ENCODE data around the gene AAMDC.
"Not testable (repeated sequence)": the region's sequence is repeated elsewhere in the genome, so short reads cannot be mapped to it uniquely, and the experiment has no call there.

Gene AAMDC

GRCh38 chr11:77879218-77879617 is 58.3 kb downstream of the AAMDC start:
- peak; percentile 70 for DNase-seq (ENCODE audit: low read depth)
- no peak for TF ChIP-seq CTCF (conservative IDR thresholded peaks at IDR 0.05; ENCODE audit: control insufficient read depth, insufficient read depth, low read depth, low read length)
- H3K4me3 ChIP-seq (ENCODE audit: control insufficient read depth, low read depth, low read length), result no peak overlapping the region

GRCh38 chr11:77882396-77882795 is 61.5 kb downstream of the AAMDC start:
- no peak overlapping the region for H3K4me3 ChIP-seq (ENCODE audit: control insufficient read depth, low read depth, low read length)
- DNase-seq (ENCODE audit: low read depth), result no peak
- TF ChIP-seq CTCF (conservative IDR thresholded peaks at IDR 0.05; ENCODE audit: control insufficient read depth, insufficient read depth, low read depth, low read length), result no peak

- peak; percentile 38 for DNase-seq (ENCODE audit: low read depth)
- TF ChIP-seq CTCF (conservative IDR thresholded peaks at IDR 0.05; ENCODE audit: control insufficient read depth, insufficient read depth, low read depth, low read length), result no peak
- no peak overlapping the region for H3K4me3 ChIP-seq (ENCODE audit: control insufficient read depth, low read depth, low read length)
Observed at GRCh38 chr11:77883775-77884174, 62.8 kb downstream of the AAMDC start.

- peak; percentile 60 for DNase-seq (ENCODE audit: low read depth)
- no peak overlapping the region for H3K4me3 ChIP-seq (ENCODE audit: control insufficient read depth, low read depth, low read length)
- no peak for TF ChIP-seq CTCF (conservative IDR thresholded peaks at IDR 0.05; ENCODE audit: control insufficient read depth, insufficient read depth, low read depth, low read length)
Observed at GRCh38 chr11:77884186-77884828, 63.4 kb downstream of the AAMDC start.

- DNase-seq (ENCODE audit: low read depth), result no peak
- no peak for TF ChIP-seq CTCF (conservative IDR thresholded peaks at IDR 0.05; ENCODE audit: control insufficient read depth, insufficient read depth, low read depth, low read length)
- H3K4me3 ChIP-seq (ENCODE audit: control insufficient read depth, low read depth, low read length), result no peak overlapping the region
Observed at GRCh38 chr11:77884829-77885190, 63.9 kb downstream of the AAMDC start.

- peak; percentile 5 for DNase-seq (ENCODE audit: low read depth)
- no peak overlapping the region for H3K4me3 ChIP-seq (ENCODE audit: control insufficient read depth, low read depth, low read length)
- TF ChIP-seq CTCF (conservative IDR thresholded peaks at IDR 0.05; ENCODE audit: control insufficient read depth, insufficient read depth, low read depth, low read length), result no peak
Observed at GRCh38 chr11:77886401-77886800, 65.5 kb downstream of the AAMDC start.

GRCh38 chr11:77889045-77889444 is 68.1 kb downstream of the AAMDC start:
- H3K4me3 ChIP-seq (ENCODE audit: control insufficient read depth, low read depth, low read length); DNase-seq (ENCODE audit: low read depth): not testable (repeated sequence)

DNA sequence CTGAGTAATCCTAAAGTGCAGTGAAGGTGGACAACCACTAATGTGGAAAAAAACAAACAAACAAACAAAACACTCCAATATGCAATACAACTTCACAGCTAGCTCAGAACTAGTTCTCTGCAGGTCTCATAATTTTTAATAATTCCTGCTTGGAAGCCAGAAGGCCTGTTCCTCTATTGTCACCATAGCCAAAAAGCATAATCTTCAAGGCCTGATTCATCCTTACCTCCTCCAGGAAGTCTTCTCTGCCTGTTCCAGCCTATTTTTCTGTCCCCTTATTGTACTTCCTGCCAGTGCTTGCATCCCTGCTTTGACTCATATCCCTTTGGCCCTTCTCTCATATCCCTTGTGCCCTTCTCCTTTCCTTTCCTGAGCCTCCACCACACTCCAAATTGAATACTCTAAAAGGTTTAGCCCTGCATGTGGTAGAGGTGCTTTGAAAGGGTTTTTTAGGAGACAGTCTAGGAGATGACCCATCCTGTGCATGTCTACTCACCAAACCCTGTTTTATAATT is 69.2 kb downstream of the AAMDC start:
- not testable (repeated sequence) for H3K4me3 ChIP-seq (ENCODE audit: control insufficient read depth, low read depth, low read length)
- DNase-seq (ENCODE audit: low read depth), result peak; percentile 24

GRCh38 chr11:77890619-77891056 is 69.7 kb downstream of the AAMDC start:
- H3K4me3 ChIP-seq (ENCODE audit: control insufficient read depth, low read depth, low read length), result not testable (repeated sequence)
- DNase-seq (ENCODE audit: low read depth), result peak; percentile 63

- H3K4me3 ChIP-seq (ENCODE audit: control insufficient read depth, low read depth, low read length), result not testable (repeated sequence)
- DNase-seq (ENCODE audit: low read depth), result peak; percentile 46
Observed at GRCh38 chr11:77891256-77891655, 70.3 kb downstream of the AAMDC start.

DNA sequence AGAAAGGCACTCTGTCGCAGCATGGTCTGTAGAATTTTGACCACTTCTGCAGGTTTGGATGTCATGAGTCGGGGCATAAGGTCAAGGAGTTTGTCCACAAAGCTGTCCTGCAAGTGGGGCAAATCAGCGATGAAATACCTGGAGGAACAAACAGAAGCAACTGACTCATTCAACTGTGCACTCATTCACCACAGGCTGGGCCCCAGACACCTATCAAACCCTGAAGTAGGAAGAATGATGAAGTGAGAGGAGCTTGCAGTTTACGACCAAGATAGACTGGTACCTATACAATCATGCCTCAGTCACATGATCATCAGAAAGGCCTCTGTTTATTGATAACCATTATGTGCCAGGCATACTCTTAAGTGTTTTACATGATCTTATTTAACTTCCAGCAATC is 70.8 kb downstream of the AAMDC start:
- DNase-seq (ENCODE audit: low read depth); H3K4me3 ChIP-seq (ENCODE audit: control insufficient read depth, low read depth, low read length): not testable (repeated sequence)

Measured in fibroblast of mammary gland (primary cell).